T-cell (primary cell): ENCODE measurements around the gene AGBL1. TPM values are rescaled to one million over a fixed set of nuclear protein-coding genes. Genes with fewer than 3 reads are reported as not detected.

Source experiments
- ATAC-seq, 4 experiments: fragments of 200-7000 bp in 3 of 4; fragments of 150-1000 bp in 1 of 4; cut with Tn5 transposase; replicated peaks in 1 of 4; 1 replicate in 3 of 4; 2 replicates in 1 of 4; pipeline ENCODE4 v1.10.0; 2021; ENCODE audit warnings: moderate library complexity in 3 of 4, mild to moderate bottlenecking in 2 of 4, moderate number of reproducible peaks in 1 of 4
- CTCF ChIA-PET, 2 donors: fragments of 300-600 bp; sonication (Branson Sonifier 250); formaldehyde crosslinking; loops; one replicate each; lab custom pipeline; 2022; ENCODE audit warnings: antibody characterized with exemption in 2 of 2; lab: Charles Lee
- POLR2A ChIA-PET, 2 donors: fragments of 300-600 bp; sonication (Branson Sonifier 250); formaldehyde crosslinking; loops; one replicate each; lab custom pipeline; 2022; ENCODE audit warnings: antibody characterized with exemption in 2 of 2; lab: Charles Lee
- DNase-seq, 35 experiments: peaks; one replicate each; pipeline versions ENCODE4 v3.0.0 to v3.0.0-alpha.2; 2013 to 2023
- H3K27ac ChIP-seq: one replicate; pipeline ENCODE4 v1.5.1; 2013; ENCODE audit warnings: low read length
- H3K27me3 ChIP-seq, 2 experiments: replicated peaks in 1 of 2; 1 replicate in 1 of 2; 2 replicates in 1 of 2; pipeline versions ENCODE4 v1.6.1 to v1.7.0; 2013; ENCODE audit warnings: low read length in 1 of 2, mixed read lengths in 1 of 2; ENCODE audit not compliant: control insufficient read depth in 2 of 2, insufficient read depth in 2 of 2; ENCODE audit errors: extremely low read depth in 1 of 2
- H3K36me3 ChIP-seq, 2 donors: 1 replicate in 1 of 2; 2 replicates in 1 of 2; pipeline versions ENCODE4 v1.6.1 to v1.7.0; 2013; ENCODE audit warnings: low read length in 1 of 2; ENCODE audit not compliant: control insufficient read depth in 2 of 2, insufficient read depth in 1 of 2; ENCODE audit errors: extremely low read depth in 1 of 2
- H3K4me1 ChIP-seq, 2 experiments: 1 replicate in 1 of 2; 2 replicates in 1 of 2; pipeline versions ENCODE4 v1.6.1 to v1.7.0; 2013; ENCODE audit warnings: low read length in 2 of 2, mixed read lengths in 1 of 2; ENCODE audit not compliant: insufficient read depth in 2 of 2, control insufficient read depth in 1 of 2; ENCODE audit errors: extremely low read depth in 1 of 2
- H3K4me3 ChIP-seq, 2 donors: 1 replicate in 1 of 2; 2 replicates in 1 of 2; pipeline versions ENCODE4 v1.5.1 to v1.7.0; 2013; ENCODE audit warnings: mild to moderate bottlenecking in 2 of 2, low read length in 1 of 2, moderate library complexity in 1 of 2; ENCODE audit not compliant: control insufficient read depth in 1 of 2; ENCODE audit errors: extremely low read depth in 1 of 2
- H3K9me3 ChIP-seq: 2 replicates; pipeline ENCODE4 v1.7.0; 2013
- H3K27ac Mint-ChIP-seq, 2 donors: one replicate each; pipeline ENCODE4 v1.8.0; 2020 to 2021; ENCODE audit warnings: mild to moderate bottlenecking in 2 of 2, mixed read lengths in 2 of 2
- H3K27me3 Mint-ChIP-seq, 2 donors: one replicate each; pipeline ENCODE4 v1.8.0; 2021 to 2022; ENCODE audit warnings: mixed read lengths in 2 of 2
- H3K36me3 Mint-ChIP-seq: one replicate; pipeline ENCODE4 v1.8.0; 2021; ENCODE audit warnings: mixed read lengths
- H3K4me1 Mint-ChIP-seq, 3 donors: one replicate each; pipeline ENCODE4 v1.8.0; 2020 to 2022; ENCODE audit warnings: mixed read lengths in 3 of 3, mild to moderate bottlenecking in 1 of 3
- H3K4me3 Mint-ChIP-seq, 3 donors: one replicate each; pipeline ENCODE4 v1.8.0; 2020 to 2022; ENCODE audit warnings: mild to moderate bottlenecking in 3 of 3, mixed read lengths in 3 of 3, moderate library complexity in 3 of 3
- H3K9me3 Mint-ChIP-seq, 3 donors: one replicate each; pipeline ENCODE4 v1.8.0; 2020 to 2022; ENCODE audit warnings: mixed read lengths in 3 of 3
- WGBS: methylation state at CpG from one replicate; pipeline ENCODE4 v1.1.5; 2013; ENCODE audit warnings: missing lambda C conversion rate; ENCODE audit not compliant: insufficient coverage; 5-methylcytosine and 5-hydroxymethylcytosine counted together
- total RNA-seq, 35 experiments: library from RNA in 6 of 35; stranded (reverse) in 6 of 35; fragments of 120-200 nt in 1 of 35; gene quantifications; one replicate each; pipeline versions ENCODE4 v1.2.1 to v1.2.4 and lab custom pipeline; 2013 to 2026

The AGBL1 gene
- total RNA-seq, 5 donors from 2014 or later (not counting 1 experiment from before 2014, with no cell fraction given): not detected

DNA sequence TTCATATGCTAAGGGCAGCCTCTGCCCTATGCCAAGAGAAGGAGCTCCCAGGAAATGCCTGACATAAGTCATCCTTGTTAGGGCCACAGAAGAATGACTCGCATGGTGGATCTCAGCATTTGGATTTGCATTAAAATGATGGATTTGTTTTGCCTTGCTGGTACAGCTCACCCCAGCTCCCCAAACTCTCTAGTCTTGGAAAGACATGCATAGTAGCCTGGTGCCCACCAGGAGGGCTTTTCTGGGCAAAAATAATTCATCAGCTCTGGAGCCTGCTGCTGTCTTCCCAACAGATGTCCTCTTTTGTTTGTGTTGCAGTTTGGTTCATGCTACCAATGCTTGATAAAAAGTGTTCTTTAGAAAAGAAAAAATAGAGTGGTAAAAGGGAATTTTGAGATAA is 833.0 kb downstream of the AGBL1 start:
- no peak overlapping the region for H3K4me3 ChIP-seq
- peaks cover 0 to 5% of the 10 kb centered on the region in 2 experiments for H3K27me3 ChIP-seq
- no peak overlapping the region for H3K27ac ChIP-seq
- no peaks in the 10 kb centered on the region for H3K36me3 ChIP-seq
- DNase-seq (no peak), ATAC-seq (no peak)
- no peaks in the 10 kb centered on the region for H3K4me1 ChIP-seq
- H3K9me3 ChIP-seq: no peaks in the 10 kb centered on the region
- ChIA-PET CTCF (no interaction called here), POLR2A (interaction anchor here in 1 of 2 donors (0.6 kb wide), 1 partner anchor 26 kb away, joined by 4 read pairs; no protein-coding TSS in a partner anchor)
- no peaks in the 10 kb centered on the region for H3K36me3 Mint-ChIP-seq
- H3K9me3 Mint-ChIP-seq: peaks cover 0 to 11% (median 0%) of the 10 kb centered on the region in 3 donors
- H3K4me3 Mint-ChIP-seq: no peak overlapping the region
- H3K4me1 Mint-ChIP-seq: no peaks in the 10 kb centered on the region
- no peak overlapping the region for H3K27ac Mint-ChIP-seq
- WGBS: no CpG with 5 or more reads among the region's 1 CpG
- H3K27me3 Mint-ChIP-seq: peaks cover under 1 to 21% of the 10 kb centered on the region in 2 donors

DNA sequence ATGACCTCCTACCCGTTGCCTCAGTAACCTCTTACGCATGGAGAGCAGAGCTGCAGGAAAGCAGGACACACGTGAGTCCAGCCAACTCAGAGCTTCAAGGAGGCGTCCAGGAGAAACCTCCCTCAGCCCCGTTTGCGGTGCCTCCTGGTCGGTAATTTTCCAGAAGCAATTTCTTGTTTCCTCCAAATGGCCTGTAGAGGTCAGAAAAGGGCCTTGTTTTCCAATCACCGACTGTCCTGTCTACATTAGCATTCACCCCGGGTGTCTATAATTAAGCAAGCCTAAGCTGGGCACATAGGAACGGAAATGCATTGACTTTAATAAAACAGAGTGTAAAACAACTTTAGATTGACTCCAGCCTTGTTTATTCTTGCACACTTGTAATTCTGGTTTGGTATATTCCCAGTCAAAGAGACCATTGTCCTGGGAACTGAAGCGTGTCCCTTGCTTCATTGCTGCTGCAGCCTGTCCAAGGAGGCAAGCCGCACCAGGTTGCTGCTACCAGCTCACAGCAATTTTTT is 836.2 kb downstream of the AGBL1 start:
- CTCF ChIA-PET: no interaction called here

GRCh38 chr15:86916671-86917360 is 837.1 kb downstream of the AGBL1 start:
- CTCF ChIA-PET: no interaction called here
- 88% methylated on average over 6 of the region's 12 CpGs for WGBS
- DNase-seq (no peak), ATAC-seq (no peak)
- POLR2A ChIA-PET: no interaction called here
- Mint-ChIP-seq H3K4me1 (no peaks in the 10 kb centered on the region), H3K27ac (no peak overlapping the region), H3K36me3 (no peaks in the 10 kb centered on the region), H3K9me3 (no peaks in the 10 kb centered on the region), H3K27me3 (peaks cover 6 to 24% of the 10 kb centered on the region in 2 donors), H3K4me3 (no peak overlapping the region)
- Histone ChIP-seq H3K4me3 (no peak overlapping the region), H3K27ac (no peak overlapping the region), H3K4me1 (no peaks in the 10 kb centered on the region), H3K36me3 (no peaks in the 10 kb centered on the region), H3K27me3 (peaks cover 0 to 3% of the 10 kb centered on the region in 2 experiments), H3K9me3 (no peaks in the 10 kb centered on the region)

More for the DNA sequence above, 836.2 kb downstream of the AGBL1 start:
- 33% methylated on average over 8 of the region's 12 CpGs for WGBS
- no peaks in the 10 kb centered on the region for H3K4me1 ChIP-seq
- H3K27me3 Mint-ChIP-seq: peaks cover 3 to 29% of the 10 kb centered on the region in 2 donors
- no peak overlapping the region for H3K27ac ChIP-seq
- no peak overlapping the region for H3K4me3 Mint-ChIP-seq
- H3K9me3 Mint-ChIP-seq: no peaks in the 10 kb centered on the region
- no peaks in the 10 kb centered on the region for H3K36me3 Mint-ChIP-seq
- no peaks in the 10 kb centered on the region for H3K9me3 ChIP-seq
- POLR2A ChIA-PET: no interaction called here
- no peaks in the 10 kb centered on the region for H3K36me3 ChIP-seq
- DNase-seq: peak in 1 of 35 experiments; percentile 5
- H3K4me1 Mint-ChIP-seq: no peaks in the 10 kb centered on the region
- no peak overlapping the region for H3K27ac Mint-ChIP-seq
- H3K4me3 ChIP-seq: no peak overlapping the region
- H3K27me3 ChIP-seq: peaks cover 0 to 3% of the 10 kb centered on the region in 2 experiments
- ATAC-seq: no peak

DNA sequence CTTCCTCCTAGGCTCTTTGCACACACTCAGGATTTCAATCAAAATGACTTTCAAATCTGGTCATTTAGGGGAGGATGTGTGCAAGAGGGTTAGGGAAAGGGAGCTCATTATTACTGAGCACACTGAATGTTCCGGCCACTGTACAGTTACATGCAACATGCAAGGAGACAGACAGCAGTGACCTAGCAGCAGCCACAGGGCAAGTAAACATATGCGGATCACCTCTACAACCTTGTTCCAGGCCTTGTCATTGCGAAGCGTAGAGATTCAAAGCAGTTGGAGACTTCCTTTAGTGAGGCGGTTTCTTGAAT is 837.6 kb downstream of the AGBL1 start:
- H3K36me3 ChIP-seq: no peaks in the 10 kb centered on the region
- POLR2A ChIA-PET: no interaction called here
- CTCF ChIA-PET: no interaction called here
- no peaks in the 10 kb centered on the region for H3K27me3 ChIP-seq
- H3K9me3 Mint-ChIP-seq: no peaks in the 10 kb centered on the region
- 91% methylated on average over 4 of the region's 5 CpGs for WGBS
- H3K9me3 ChIP-seq: no peaks in the 10 kb centered on the region
- no peak for DNase-seq
- no peaks in the 10 kb centered on the region for H3K4me1 ChIP-seq
- H3K36me3 Mint-ChIP-seq: no peaks in the 10 kb centered on the region
- H3K4me3 Mint-ChIP-seq: no peak overlapping the region
- H3K4me1 Mint-ChIP-seq: no peaks in the 10 kb centered on the region
- no peak overlapping the region for H3K27ac ChIP-seq
- H3K4me3 ChIP-seq: no peak overlapping the region
- peaks cover 7 to 21% of the 10 kb centered on the region in 2 donors for H3K27me3 Mint-ChIP-seq
- H3K27ac Mint-ChIP-seq: no peak overlapping the region
- ATAC-seq: no peak

- POLR2A ChIA-PET: no interaction called here
- Mint-ChIP-seq H3K36me3 (no peaks in the 10 kb centered on the region), H3K27me3 (peaks cover 8 to 11% of the 10 kb centered on the region in 2 donors), H3K9me3 (no peaks in the 10 kb centered on the region), H3K4me1 (no peaks in the 10 kb centered on the region), H3K4me3 (no peak overlapping the region), H3K27ac (no peak overlapping the region)
- 56% methylated on average over 3 of the region's 4 CpGs for WGBS
- Histone ChIP-seq H3K27ac (no peak overlapping the region), H3K36me3 (no peaks in the 10 kb centered on the region), H3K4me1 (no peaks in the 10 kb centered on the region), H3K9me3 (no peaks in the 10 kb centered on the region), H3K4me3 (no peak overlapping the region), H3K27me3 (no peaks in the 10 kb centered on the region)
- CTCF ChIA-PET: no interaction called here
- ATAC-seq (no peak), DNase-seq (no peak)
Observed at GRCh38 chr15:86919581-86919980, 839.9 kb downstream of the AGBL1 start.

DNA sequence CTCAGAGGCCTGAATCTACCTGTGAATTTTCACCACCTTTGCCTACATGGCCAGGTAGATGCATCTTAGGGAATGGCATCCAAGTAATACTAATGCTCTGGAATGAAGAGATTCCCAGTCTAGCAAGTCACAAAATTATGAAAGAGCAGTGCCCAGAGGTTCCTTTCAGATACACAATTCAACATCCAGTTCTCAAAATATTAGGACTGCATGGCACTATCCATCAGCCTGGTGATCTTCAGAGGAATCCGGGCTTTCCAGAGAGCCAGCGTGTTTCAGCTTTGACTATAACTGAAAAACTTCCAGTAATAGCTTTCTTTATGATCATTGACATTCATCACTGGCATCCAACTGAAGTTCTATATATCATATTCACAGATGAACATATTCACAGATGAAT is 849.8 kb downstream of the AGBL1 start:
- Histone ChIP-seq H3K9me3 (no peaks in the 10 kb centered on the region), H3K36me3 (no peaks in the 10 kb centered on the region), H3K27me3 (no peaks in the 10 kb centered on the region), H3K4me3 (no peak overlapping the region), H3K4me1 (no peaks in the 10 kb centered on the region), H3K27ac (no peak overlapping the region)
- no peak for DNase-seq
- Mint-ChIP-seq H3K36me3 (no peaks in the 10 kb centered on the region), H3K27me3 (peaks cover 5 to 7% of the 10 kb centered on the region in 2 donors), H3K9me3 (peaks cover 0 to 4% (median 0%) of the 10 kb centered on the region in 3 donors), H3K27ac (no peak overlapping the region), H3K4me3 (no peak overlapping the region), H3K4me1 (no peaks in the 10 kb centered on the region)
- ChIA-PET POLR2A (no interaction called here), CTCF (no interaction called here)
- WGBS: no CpG with 5 or more reads among the region's 2 CpGs
- no peak for ATAC-seq
